ENCODE data around the gene RIC8B.

RIC8B gene

GRCh38 chr12:106736051-106736957, 38.2 kb upstream of the RIC8B start:
- FAIRE-seq: no peak
- no peak for DNase-seq (ENCODE audit: insufficient read length, low spot score)
- TF ChIP-seq, protein P1, sequence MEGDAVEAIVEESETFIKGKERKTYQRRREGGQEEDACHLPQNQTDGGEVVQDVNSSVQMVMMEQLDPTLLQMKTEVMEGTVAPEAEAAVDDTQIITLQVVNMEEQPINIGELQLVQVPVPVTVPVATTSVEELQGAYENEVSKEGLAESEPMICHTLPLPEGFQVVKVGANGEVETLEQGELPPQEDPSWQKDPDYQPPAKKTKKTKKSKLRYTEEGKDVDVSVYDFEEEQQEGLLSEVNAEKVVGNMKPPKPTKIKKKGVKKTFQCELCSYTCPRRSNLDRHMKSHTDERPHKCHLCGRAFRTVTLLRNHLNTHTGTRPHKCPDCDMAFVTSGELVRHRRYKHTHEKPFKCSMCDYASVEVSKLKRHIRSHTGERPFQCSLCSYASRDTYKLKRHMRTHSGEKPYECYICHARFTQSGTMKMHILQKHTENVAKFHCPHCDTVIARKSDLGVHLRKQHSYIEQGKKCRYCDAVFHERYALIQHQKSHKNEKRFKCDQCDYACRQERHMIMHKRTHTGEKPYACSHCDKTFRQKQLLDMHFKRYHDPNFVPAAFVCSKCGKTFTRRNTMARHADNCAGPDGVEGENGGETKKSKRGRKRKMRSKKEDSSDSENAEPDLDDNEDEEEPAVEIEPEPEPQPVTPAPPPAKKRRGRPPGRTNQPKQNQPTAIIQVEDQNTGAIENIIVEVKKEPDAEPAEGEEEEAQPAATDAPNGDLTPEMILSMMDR (IDR thresholded peaks at IDR 0.05; ENCODE audit: insufficient read depth, missing control alignments): no peak

DNA sequence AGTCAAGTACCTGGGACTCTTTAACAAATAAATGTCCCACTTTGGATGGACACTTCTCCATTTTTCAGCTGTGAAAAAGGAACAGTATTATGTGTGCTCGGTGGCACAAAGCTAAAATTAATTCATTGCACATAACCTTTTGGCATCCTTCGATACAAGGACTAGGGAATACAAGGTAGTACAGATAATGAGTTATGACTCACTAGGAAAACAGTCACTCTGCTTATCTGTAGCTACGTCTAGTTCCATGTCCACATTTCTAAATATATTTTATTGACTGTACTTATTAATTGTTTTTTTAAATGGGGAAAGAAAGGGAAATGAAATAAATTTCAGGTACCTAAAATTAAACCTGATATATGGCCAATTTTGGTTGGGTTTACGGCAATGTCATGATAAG, 35.2 kb upstream of the RIC8B start:
- FAIRE-seq: no peak
- no peak for DNase-seq (ENCODE audit: insufficient read length, low spot score)
- TF ChIP-seq, protein P1 (IDR thresholded peaks at IDR 0.05; ENCODE audit: insufficient read depth, missing control alignments): no peak

DNA sequence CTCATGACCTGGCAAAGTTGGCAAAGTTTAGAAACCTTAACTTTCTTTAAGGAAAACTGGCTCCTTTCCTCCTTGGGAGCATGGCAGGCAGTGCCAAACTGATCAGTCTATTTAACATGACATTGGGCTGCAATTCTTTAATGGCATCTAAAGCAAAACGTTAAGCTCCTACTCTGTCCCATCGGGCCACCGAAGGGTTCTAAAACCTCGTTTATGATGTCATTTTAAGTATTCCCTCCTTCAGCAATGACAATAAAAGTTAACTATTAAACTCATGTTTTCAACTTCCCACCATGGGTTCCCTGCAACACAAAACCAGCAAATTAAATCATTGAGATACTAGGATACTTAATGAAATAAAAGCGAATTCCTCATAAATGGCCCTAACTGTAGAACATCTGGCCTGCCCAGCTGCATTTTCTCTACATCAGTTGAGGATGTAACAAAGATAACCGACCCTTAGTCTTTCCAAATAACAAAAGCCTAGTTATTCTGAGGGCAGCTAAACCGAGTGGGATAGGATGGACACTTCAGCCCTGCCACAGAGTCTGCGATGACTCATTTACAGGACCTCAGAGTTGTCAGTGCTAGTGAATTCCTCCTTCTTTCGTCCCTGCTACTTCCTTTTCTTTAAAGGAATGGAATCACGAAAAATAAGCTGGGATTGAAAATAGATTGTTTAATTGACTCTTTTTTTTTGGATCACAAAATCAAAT, 34.5 kb upstream of the RIC8B start:
- DNase-seq (ENCODE audit: insufficient read length, low spot score): no peak
- no peak for FAIRE-seq

DNA sequence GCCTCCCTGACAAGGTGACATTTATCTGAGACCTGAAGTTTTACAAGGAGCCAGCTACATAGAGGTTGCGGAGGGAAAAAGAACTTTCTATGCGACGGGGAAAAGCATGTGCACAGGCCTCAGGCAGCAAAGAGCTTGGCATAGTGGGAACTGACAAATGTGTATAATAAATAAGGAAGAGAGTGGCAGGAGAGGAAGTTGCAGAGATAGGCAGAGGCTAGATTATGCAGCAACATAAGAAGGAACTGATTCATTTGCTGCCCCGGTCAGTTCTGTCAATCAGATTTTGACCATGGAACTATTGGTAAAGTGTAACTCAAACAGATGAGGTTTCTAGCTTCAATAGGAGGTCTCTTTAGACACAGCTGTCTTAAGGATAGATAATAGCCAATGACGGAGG, 33.7 kb upstream of the RIC8B start:
- DNase-seq (ENCODE audit: insufficient read length, low spot score): no peak
- TF ChIP-seq, protein P1 (IDR thresholded peaks at IDR 0.05; ENCODE audit: insufficient read depth, missing control alignments): no peak
- FAIRE-seq: no peak

More for the DNA sequence above, 34.5 kb upstream of the RIC8B start:
- TF ChIP-seq, protein P1 (IDR thresholded peaks at IDR 0.05; ENCODE audit: insufficient read depth, missing control alignments): no peak

DNA sequence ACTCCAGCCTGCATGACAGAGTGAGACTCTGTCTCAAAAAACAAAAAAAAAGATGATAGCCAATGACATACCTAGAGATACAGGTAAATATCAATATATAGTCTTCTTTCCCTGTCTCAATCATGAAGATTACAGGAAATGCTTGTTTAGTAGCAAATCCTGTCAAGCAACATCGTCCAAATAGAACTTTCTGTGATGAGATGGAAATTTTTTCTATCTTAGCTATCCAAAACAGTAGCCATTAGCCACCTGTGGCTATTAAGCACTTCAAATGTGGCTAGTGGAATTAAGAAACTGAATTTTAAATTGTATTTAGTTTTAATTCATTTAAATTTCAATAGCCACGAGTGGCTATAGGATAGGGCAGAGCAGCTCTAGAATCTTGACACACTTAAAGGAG, 33.2 kb upstream of the RIC8B start:
- DNase-seq (ENCODE audit: insufficient read length, low spot score): no peak
- TF ChIP-seq, protein P1 (IDR thresholded peaks at IDR 0.05; ENCODE audit: insufficient read depth, missing control alignments): no peak
- no peak for FAIRE-seq

DNA sequence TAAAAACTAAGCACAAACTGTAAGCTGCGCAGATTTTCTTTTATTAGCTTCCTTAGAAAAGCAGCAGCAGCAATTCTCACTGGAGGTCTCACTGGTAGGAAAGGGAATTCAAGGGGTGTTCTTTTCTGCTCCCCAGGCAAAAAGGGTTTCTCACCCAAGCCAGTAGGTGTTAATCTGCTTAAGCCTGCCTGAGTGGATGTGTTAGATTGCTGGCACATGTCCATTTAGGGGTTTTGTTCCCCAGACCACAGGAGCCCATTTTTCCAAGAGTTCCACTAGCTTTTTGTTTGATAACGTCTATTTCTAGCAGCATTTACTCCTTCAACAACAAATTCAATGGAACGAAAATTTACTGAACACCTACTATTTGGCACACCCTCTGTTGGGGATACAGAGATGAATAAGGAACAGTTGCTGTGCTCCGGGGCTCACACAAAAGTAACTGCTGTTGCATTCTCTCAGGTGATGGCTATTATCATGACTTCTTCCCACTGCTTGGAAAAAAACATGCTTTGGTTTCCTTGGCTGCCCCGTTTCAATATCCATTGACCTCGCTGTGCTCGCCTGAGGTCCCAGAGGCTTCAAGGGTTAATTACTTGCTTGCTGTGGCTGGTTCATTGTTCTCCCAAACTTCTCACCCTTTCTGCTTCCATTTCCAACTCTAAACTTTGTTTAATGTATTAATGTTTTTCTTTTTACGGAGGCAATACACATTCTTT, 31.1 kb upstream of the RIC8B start:
- TF ChIP-seq, protein P1 (IDR thresholded peaks at IDR 0.05; ENCODE audit: insufficient read depth, missing control alignments): no peak
- DNase-seq (ENCODE audit: insufficient read length, low spot score) (no peak), FAIRE-seq (no peak)
